Measurements from ENCODE around the gene TMCO6. TPM values are rescaled to one million over a fixed set of nuclear protein-coding genes. Genes with fewer than 3 reads are reported as not detected.
"Not testable (repeated sequence)": the region's sequence is repeated elsewhere in the genome, so short reads cannot be mapped to it uniquely, and the experiment has no call there.

TMCO6 gene
- total RNA-seq, 1 donor from 2014 or later = 43.2 TPM

DNA sequence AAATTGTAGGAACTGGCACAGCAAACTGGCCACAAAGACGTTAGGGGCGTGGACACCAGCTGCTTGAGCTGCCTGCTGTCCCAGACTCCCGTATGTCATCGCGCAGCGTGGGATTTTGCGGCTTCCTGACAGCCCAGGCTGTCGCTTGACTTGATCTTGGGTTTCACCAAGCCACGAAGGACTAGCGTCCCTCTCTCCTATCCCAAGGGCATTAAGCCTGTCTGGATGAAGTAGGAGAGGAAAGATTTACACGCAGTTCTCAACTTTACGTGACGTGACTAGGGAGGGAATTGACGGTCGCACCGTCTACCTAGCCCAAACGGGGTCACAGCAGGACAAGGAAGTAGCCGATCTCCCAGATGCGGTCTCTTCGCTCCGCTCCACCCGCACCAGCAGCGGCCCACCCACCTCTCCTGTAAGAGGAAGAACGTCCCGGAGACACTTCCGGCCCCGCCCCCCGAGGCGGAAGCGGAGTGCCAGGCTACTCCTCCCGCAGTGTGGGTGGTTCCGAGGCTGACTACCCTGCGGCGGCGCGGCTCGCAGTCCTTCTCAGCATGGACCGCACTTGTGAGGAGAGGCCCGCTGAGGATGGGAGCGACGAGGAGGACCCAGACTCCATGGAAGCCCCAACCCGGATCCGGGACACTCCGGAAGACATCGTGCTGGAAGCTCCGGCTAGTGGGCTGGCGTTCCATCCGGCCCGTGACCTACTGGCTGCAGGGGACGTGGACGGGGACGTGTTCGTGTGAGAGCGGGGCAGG lies 25.3 kb downstream of the TMCO6 start, which contains the start of gene WDR55:
WDR55 (plus strand) TSS at position 546 of the 761 bp plus-strand sequence; CDS start at position 555, 9 bp downstream.
- no peaks in the 10 kb centered on the region for H3K27me3 Mint-ChIP-seq (ENCODE audit: insufficient read depth)
- peak within 1 kb of the TSS; percentile 93 for H3K27ac Mint-ChIP-seq
- peak within 1 kb of the TSS; percentile 100 for H3K4me3 Mint-ChIP-seq
- H3K36me3 Mint-ChIP-seq (ENCODE audit: low read depth) = peaks cover 49% of the 10 kb centered on the region
- H3K4me1 Mint-ChIP-seq (ENCODE audit: low read depth) = peaks cover 28% of the 10 kb centered on the region
- intact Hi-C loops (cut with micrococcal nuclease) = loop anchor here (1.0 kb wide), 10 partner anchors 17 to 954 kb away; partner anchors contain the start of genes ANKHD1, APBB3, DIAPH1 and EIF4EBP3
- H3K9me3 Mint-ChIP-seq = no peaks in the 10 kb centered on the region
- DNase-seq (ENCODE audit: low spot score) = peak; percentile 94

DNA sequence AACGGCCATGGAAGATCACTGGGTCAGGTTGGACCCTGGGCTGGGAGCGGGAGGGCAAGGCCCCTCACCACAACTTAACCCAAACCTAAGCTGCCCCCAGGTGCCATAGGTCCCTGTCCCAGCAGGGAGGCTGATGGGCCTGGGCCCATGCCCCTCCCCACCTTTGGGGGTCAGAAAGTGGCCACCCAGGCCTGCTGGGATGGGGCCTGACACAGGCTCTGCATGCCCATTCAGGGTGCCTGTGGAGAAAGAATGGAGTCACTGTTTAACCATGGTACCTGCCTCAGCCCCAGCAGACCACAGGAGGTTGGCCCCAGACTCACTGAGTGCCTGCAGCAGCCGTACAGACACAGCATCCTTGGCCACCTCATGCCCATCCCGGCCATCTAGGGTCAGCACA lies 31.8 kb downstream of the TMCO6 start:
- Mint-ChIP-seq H3K4me1 (ENCODE audit: low read depth) (peaks cover 24% of the 10 kb centered on the region), H3K36me3 (ENCODE audit: low read depth) (peaks cover 44% of the 10 kb centered on the region)
- H3K27me3 Mint-ChIP-seq (ENCODE audit: insufficient read depth); DNase-seq (ENCODE audit: low spot score); H3K4me3 Mint-ChIP-seq; H3K27ac Mint-ChIP-seq; intact Hi-C loops (cut with micrococcal nuclease); H3K9me3 Mint-ChIP-seq: not testable (repeated sequence)

DNA sequence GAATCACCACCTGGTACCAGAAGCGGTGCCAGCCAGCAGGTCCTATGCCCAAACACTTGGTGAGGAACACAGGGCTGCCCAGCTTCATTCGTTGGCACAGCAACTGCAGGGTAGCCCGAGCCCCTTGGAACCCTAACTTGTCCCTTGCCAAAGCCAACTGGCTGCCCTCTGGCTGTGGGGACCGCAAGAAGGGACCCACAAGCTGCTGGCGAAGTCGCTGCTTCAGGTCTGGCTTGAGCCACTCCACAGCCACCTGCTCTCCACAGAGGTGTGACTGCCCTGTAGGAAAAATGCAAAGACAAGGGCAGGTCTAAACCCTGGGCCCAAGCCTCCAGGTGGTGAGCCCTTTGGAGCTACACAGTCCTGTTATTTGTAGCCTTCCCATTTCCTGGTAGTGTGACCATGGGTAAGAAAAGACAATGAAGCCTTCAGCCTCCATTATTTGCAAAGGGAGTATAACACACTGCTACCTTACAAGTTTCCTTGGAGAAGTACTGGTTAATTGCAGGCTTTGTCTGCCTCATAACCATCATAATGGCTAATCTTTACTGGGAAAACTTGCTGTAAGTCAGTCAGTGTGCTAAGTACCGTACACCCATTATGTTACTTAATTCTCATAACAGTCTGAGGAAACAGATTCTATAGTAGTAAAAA lies 32.3 kb downstream of the TMCO6 start:
- H3K4me3 Mint-ChIP-seq = no peak overlapping the region
- peaks cover 18% of the 10 kb centered on the region for H3K4me1 Mint-ChIP-seq (ENCODE audit: low read depth)
- no peaks in the 10 kb centered on the region for H3K9me3 Mint-ChIP-seq
- no peaks in the 10 kb centered on the region for H3K27me3 Mint-ChIP-seq (ENCODE audit: insufficient read depth)
- H3K27ac Mint-ChIP-seq = no peak overlapping the region
- peaks cover 45% of the 10 kb centered on the region for H3K36me3 Mint-ChIP-seq (ENCODE audit: low read depth)
- intact Hi-C loops (cut with micrococcal nuclease) = no loop called here
- DNase-seq (ENCODE audit: low spot score) = no peak

DNA sequence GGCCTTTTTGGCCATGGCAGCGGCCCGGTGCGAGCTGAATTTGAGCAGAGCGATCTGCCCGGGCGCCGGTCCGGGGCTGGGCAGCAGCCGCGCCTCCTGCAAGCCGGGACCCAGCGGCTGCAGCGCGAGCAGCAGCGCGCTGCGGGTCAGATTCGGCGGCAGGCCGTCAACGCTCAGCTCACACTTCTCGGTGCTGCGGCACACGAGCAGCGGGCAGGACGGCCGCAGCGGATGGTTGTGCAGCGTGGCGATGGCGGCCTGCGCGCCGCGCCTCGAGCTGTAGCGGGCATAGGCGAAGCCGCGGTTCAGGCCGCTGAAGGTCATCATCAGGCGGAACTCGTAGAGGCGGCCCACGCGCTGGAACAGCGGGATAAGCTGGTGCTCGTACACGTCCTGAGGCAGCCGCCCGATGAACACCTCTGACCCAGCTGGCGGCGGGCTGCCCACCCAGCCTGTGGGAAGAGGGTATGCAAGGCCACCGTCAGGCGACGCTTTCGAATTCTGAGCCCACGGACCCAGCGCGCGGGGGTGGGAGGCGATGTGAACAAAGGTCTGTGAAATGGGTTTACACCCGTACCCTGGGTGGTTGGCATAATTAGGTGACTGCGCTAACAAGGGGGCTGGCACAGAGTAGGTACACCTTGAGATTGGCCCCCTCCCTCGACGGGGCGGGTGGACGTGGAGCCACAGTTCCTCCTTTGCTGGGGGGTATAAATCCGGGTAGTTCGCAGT lies 33.4 kb downstream of the TMCO6 start:
- Mint-ChIP-seq H3K27me3 (ENCODE audit: insufficient read depth) (no peaks in the 10 kb centered on the region), H3K4me1 (ENCODE audit: low read depth) (peaks cover 12% of the 10 kb centered on the region), H3K27ac (no peak overlapping the region), H3K36me3 (ENCODE audit: low read depth) (peaks cover 44% of the 10 kb centered on the region), H3K4me3 (no peak overlapping the region), H3K9me3 (no peaks in the 10 kb centered on the region)
- DNase-seq (ENCODE audit: low spot score) = no peak
- intact Hi-C loops (cut with micrococcal nuclease) = no loop called here

DNA sequence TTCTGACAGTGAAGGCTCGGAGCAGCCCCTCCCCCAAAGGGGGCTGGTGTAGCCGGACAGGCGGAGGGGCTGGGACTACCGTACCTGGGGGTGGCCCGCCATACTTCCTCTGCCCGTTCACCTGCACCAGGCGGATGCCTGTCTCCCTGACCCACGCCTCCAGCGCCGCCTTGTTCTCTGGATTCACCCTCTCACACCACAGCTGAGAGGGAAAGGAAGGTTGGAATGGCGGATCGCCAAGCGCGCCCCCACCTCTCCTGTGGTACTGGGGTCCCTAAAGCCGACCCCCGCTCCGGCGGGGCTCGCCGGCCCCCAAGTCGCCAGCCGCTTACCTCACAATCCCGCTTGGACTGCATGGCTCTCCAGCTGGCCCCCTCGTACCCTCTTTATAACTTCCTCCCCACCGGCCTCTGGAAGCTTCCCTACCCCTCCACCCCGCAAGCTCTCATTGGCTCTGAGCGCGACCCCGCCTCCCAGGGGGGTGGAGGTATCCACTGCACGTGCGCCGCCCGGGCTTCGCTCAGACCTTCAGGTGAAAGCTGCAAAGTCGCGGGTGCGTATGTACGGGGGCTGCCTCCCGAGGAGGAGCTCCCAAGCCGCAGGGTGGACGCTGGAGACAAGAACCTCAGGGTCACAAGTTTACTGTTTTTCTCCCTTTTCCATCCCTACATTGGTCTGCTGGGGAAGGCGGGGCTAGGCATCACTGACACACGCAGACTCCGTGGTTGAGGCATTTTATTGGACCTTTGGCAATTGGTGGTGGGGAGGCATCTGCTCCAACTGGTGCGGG lies 34.1 kb downstream of the TMCO6 start, which contains the start of gene DND1:
DND1 (minus strand) TSS at position 390 of the 790 bp plus-strand sequence; CDS start at position 356, 34 bp downstream.
- Mint-ChIP-seq H3K9me3 (no peaks in the 10 kb centered on the region), H3K27me3 (ENCODE audit: insufficient read depth) (no peaks in the 10 kb centered on the region), H3K4me3 (no peak within 1 kb of the TSS), H3K27ac (no peak within 1 kb of the TSS), H3K4me1 (ENCODE audit: low read depth) (peaks cover 12% of the 10 kb centered on the region), H3K36me3 (ENCODE audit: low read depth) (peaks cover 46% of the 10 kb centered on the region)
- DNase-seq (ENCODE audit: low spot score) = no peak
- intact Hi-C loops (cut with micrococcal nuclease) = no loop called here

DNA sequence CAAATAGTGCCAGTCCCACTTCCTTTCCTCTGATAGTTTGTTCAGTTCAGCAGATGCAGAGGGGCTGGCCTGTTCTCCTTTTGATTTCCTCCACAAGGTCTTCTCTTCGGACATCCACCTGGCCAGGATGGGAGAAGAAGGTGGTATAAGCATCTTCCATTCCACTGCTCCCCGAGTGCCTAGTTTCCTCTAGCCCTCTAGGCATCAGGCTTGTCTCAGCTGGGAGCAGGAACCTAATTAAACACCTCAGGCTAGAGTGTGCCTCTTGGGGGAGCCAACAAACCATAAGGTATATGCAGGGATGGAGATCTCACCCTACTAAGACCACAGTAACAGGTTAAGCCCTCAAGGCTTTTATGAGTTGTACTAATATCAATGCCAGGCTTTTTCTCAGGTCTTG lies 35.0 kb downstream of the TMCO6 start:
- H3K27me3 Mint-ChIP-seq (ENCODE audit: insufficient read depth) = no peaks in the 10 kb centered on the region
- H3K27ac Mint-ChIP-seq = no peak overlapping the region
- no peak for DNase-seq (ENCODE audit: low spot score)
- H3K4me3 Mint-ChIP-seq = no peak overlapping the region
- peaks cover 47% of the 10 kb centered on the region for H3K36me3 Mint-ChIP-seq (ENCODE audit: low read depth)
- no peaks in the 10 kb centered on the region for H3K9me3 Mint-ChIP-seq
- peaks cover 12% of the 10 kb centered on the region for H3K4me1 Mint-ChIP-seq (ENCODE audit: low read depth)
- intact Hi-C loops (cut with micrococcal nuclease) = no loop called here

DNA sequence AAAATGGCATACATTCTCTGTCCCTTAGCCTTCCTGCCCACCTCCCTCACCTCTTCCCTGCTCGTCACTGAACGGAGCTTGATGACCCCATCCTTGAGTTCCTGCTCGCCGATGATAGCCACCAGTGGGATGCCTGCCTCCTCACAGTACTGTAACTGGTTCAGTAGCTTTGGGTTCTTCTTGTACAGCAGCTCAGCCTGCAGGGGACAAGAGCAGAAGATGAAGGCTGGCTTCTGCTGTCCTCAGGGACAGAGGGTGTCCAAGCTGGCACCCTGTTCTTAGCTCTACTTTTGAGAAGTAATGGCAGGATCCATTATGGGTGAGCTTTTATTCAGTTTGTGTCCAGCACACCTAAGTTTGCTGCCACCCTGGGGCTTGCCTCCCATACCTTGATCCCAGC lies 35.4 kb downstream of the TMCO6 start:
- no peak for DNase-seq (ENCODE audit: low spot score)
- Mint-ChIP-seq H3K27me3 (ENCODE audit: insufficient read depth) (no peaks in the 10 kb centered on the region), H3K4me3 (no peak overlapping the region), H3K36me3 (ENCODE audit: low read depth) (peaks cover 47% of the 10 kb centered on the region), H3K27ac (no peak overlapping the region), H3K9me3 (no peaks in the 10 kb centered on the region), H3K4me1 (ENCODE audit: low read depth) (peaks cover 12% of the 10 kb centered on the region)
- intact Hi-C loops (cut with micrococcal nuclease) = no loop called here

DNA sequence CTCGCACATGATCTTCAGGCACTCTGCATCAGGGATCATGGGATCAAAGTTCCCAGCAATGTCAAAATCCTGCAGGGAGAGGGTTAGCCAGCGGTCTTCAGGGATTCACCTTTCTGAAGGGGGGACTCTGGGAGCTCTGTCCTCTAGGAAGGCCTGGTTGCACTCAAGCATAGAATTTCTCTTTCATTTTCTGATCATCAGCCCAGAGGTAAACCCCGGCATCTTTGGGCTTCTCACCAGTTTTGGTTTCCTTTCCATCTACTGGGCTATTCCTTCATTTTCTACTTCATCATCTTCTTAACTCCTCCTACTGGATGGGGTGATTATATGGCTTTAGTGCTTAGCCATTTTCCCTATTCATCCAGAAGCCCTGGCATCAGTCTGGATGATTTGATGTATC lies 38.7 kb downstream of the TMCO6 start:
- Mint-ChIP-seq H3K4me3 (no peak overlapping the region), H3K27ac (peak overlapping the region; percentile 71), H3K9me3 (no peaks in the 10 kb centered on the region), H3K27me3 (ENCODE audit: insufficient read depth) (no peaks in the 10 kb centered on the region), H3K4me1 (ENCODE audit: low read depth) (peaks cover 12% of the 10 kb centered on the region), H3K36me3 (ENCODE audit: low read depth) (peaks cover 41% of the 10 kb centered on the region)
- intact Hi-C loops (cut with micrococcal nuclease) = no loop called here
- DNase-seq (ENCODE audit: low spot score) = no peak

DNA sequence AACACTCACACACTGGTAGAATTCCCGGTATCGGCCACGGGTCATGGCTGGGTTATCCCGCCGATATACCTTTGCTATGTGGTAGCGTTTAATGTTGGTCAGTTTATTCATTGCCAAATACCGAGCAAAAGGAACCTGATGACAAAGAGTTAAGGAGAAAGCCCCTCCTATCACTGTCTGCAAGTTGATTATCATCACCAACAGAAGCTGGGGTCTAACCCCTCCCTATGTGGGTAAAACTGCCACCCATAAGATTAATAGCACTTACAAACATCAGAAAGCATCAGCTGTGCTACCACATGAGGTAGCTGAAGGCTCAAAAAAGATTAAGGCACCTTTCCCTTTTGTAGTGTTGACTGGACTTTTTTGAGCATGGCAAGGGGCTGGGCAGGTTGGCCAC lies 39.7 kb downstream of the TMCO6 start:
- H3K36me3 Mint-ChIP-seq (ENCODE audit: low read depth) = peaks cover 42% of the 10 kb centered on the region
- H3K4me3 Mint-ChIP-seq = no peak overlapping the region
- peaks cover 12% of the 10 kb centered on the region for H3K4me1 Mint-ChIP-seq (ENCODE audit: low read depth)

DNA sequence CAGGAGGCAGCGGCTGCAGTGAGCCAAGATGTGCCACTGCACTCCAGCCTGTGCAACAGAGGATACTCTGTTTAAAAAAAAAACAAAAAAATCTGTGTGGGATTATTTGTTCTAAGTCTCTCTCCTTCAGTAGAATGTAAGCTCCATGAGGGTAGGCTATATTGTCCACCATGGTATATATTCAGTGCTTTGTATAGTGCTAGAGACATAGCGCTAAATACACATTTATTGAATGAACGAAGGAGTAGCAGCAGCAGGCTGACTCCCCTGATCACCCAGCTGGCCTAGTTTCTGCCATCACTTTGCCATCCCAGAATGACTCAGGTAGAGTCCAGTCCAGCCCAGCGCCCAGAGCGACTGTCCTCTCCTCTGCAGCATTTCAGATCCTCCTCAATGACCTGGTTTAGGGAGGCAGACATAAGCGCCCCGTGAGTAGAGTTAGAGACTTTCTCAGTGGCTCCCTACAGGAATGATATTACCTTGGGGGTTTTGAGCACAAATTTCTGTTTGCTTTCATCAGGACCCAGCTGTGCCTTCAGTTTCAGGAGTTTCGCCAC lies 51.2 kb downstream of the TMCO6 start:
- H3K27ac Mint-ChIP-seq = peak overlapping the region; percentile 95
- H3K4me3 Mint-ChIP-seq = peak overlapping the region; percentile 100
- H3K4me1 Mint-ChIP-seq (ENCODE audit: low read depth) = peaks cover 50% of the 10 kb centered on the region
- no peak for DNase-seq (ENCODE audit: low spot score)
- no peaks in the 10 kb centered on the region for H3K27me3 Mint-ChIP-seq (ENCODE audit: insufficient read depth)
- H3K9me3 Mint-ChIP-seq = no peaks in the 10 kb centered on the region
- H3K36me3 Mint-ChIP-seq (ENCODE audit: low read depth) = peaks cover 33% of the 10 kb centered on the region
- intact Hi-C loops (cut with micrococcal nuclease) = loop anchor here (2.0 kb wide), 1 partner anchor 388 kb away; the partner anchor contains the start of gene PFDN1

More for the DNA sequence above, 39.7 kb downstream of the TMCO6 start:
- H3K27me3 Mint-ChIP-seq (ENCODE audit: insufficient read depth) = no peaks in the 10 kb centered on the region
- intact Hi-C loops (cut with micrococcal nuclease) = no loop called here
- DNase-seq (ENCODE audit: low spot score) = no peak
- H3K27ac Mint-ChIP-seq = no peak overlapping the region
- no peaks in the 10 kb centered on the region for H3K9me3 Mint-ChIP-seq

DNA sequence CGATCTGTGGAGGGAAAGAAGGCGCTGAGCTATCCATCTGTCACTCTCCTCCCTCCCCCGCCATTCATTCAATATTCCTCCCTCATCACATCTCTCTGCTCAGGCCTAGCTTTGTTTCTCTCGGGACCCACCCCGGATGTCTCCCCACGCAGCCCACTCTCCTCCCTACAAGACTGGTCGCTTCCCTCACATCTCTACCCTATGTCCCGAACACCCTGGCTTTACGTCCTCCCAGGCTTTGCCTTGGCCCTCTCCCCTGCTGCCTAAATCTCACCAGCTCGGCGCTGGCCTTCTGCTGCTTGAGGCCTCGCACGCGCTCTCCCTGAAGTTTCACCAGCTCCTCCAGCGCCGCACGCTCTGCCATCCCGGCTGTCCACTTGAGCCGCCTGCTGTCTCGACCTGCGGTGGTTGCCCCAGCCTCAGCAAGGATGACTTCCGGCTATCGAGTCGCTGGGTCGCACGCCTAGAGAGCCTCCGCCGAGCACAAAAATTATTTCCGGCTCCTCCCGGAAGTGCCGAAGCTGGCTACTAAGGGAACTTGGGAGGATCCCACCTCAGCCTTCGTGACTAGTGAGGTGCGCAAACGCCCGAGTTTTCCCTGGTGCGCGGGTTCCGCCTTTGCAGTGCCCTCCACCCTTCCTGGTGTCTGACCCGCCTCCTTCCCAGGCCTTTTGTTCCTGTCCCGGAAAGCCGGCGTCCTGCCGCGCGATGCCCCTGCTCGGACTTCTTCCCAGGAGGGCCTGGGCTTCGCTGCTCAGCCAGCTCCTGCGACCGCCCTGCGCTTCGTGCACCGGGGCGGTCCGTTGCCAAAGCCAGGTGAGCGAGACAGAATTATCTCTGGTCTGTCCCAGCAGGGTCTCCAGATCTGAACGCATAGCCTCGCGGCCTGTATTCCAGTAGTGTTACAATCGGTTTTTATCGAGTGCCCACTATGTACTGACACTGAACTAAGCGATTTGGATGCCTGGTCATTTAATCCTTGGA lies 52.0 kb downstream of the TMCO6 start, which contains the start of the genes HARS1 and HARS2:
HARS1 (minus strand) TSS at position 430 of the 984 bp plus-strand sequence; CDS start at position 364, 66 bp downstream.
HARS2 (plus strand) TSS at position 515 of the 984 bp plus-strand sequence; CDS start at position 709, 194 bp downstream.
- Mint-ChIP-seq H3K4me3 (peak within 1 kb of the TSS; percentile 100), H3K9me3 (no peaks in the 10 kb centered on the region), H3K27ac (peak within 1 kb of the TSS; percentile 95), H3K36me3 (ENCODE audit: low read depth) (peaks cover 36% of the 10 kb centered on the region), H3K4me1 (ENCODE audit: low read depth) (peaks cover 50% of the 10 kb centered on the region), H3K27me3 (ENCODE audit: insufficient read depth) (no peaks in the 10 kb centered on the region)
- intact Hi-C loops (cut with micrococcal nuclease) = loop anchor here (1.0 to 2.0 kb wide), 9 partner anchors 9 to 873 kb away; partner anchors contain the start of genes APBB3, CYSTM1, IK and NDUFA2
- peak; percentile 81 for DNase-seq (ENCODE audit: low spot score)
